K562 (cell line): ENCODE results near the gene ABCA13. TPM values are rescaled to one million over a fixed set of nuclear protein-coding genes. Genes with fewer than 3 reads are reported as not detected.

Experiments
- ATAC-seq: fragments of 200-7000 bp; cut with Tn5 transposase; 3 replicates; pipeline ENCODE4 v1.9.1; 2020; ENCODE audit warnings: moderate library complexity
- BruUV-seq: library from RNA; stranded (reverse); fragments of 400-500 nt; replicated peaks from 2 replicates; lab custom pipeline; 2021; lab: Mats Ljungman, UMichigan
- CTCF ChIA-PET: fragments of 300-600 bp; formaldehyde crosslinking; extraction: SDS; loops from one replicate; lab custom pipeline; 2021; ENCODE audit warnings: low intra/inter-chr PET ratio; lab: Yijun Ruan, JAX
- POLR2A ChIA-PET: fragments of 300-600, 350-650 bp; sonication (Branson Sonifier 250); formaldehyde crosslinking; extraction: SDS; loops from one replicate; lab custom pipeline; 2021; ENCODE audit warnings: antibody characterized with exemption, inconsistent platforms; lab: Yijun Ruan, JAX
- DNase-seq, 4 experiments: peaks; one replicate each; pipeline versions ENCODE4 v3.0.0 to v3.0.0-alpha.2; 2011 to 2018; ENCODE audit warnings: low spot score in 3 of 4, mixed read lengths in 3 of 4; ENCODE audit errors: extremely low read depth in 1 of 4
- FAIRE-seq: peaks from 2 replicates; lab custom pipeline; 2011; peaks lifted over from hg19 to GRCh38; lab: Jason Lieb, UNC
- H2AFZ ChIP-seq: 2 replicates; pipeline ENCODE4 v1.6.0; 2011; ENCODE audit warnings: low read depth, low read length, control low read depth, inconsistent platforms
- H3K27ac ChIP-seq: fragments of 200-600 bp; 3 replicates; pipeline ENCODE4 v1.8.0; 2011; ENCODE audit warnings: low read depth, mild to moderate bottlenecking, control low read depth, inconsistent platforms, low read length, moderate library complexity, mixed read lengths; ENCODE audit errors: extremely low read depth
- H3K27me3 ChIP-seq, 2 experiments: fragments of 300-600 bp in 1 of 2; 2 replicates in 1 of 2; 3 replicates in 1 of 2; pipeline versions ENCODE4 v1.6.0 to v1.8.0; 2011; ENCODE audit warnings: inconsistent platforms in 2 of 2, low read length in 2 of 2, mild to moderate bottlenecking in 1 of 2, mixed read lengths in 1 of 2, moderate library complexity in 1 of 2; ENCODE audit not compliant: control insufficient read depth in 2 of 2, insufficient read depth in 2 of 2
- H3K36me3 ChIP-seq: fragments of 300-600 bp; 3 replicates; pipeline ENCODE4 v1.8.0; 2011; ENCODE audit warnings: mild to moderate bottlenecking, low read length, inconsistent platforms; ENCODE audit not compliant: control insufficient read depth, insufficient read depth
- H3K4me1 ChIP-seq, 2 experiments: fragments of 200-600 bp in 1 of 2; replicated peaks in 1 of 2; 2 replicates in 1 of 2; 3 replicates in 1 of 2; pipeline versions ENCODE4 v1.5.1 to v1.8.0; 2011; ENCODE audit warnings: inconsistent platforms in 2 of 2, low read length in 2 of 2, mild to moderate bottlenecking in 1 of 2, mixed read lengths in 1 of 2, moderate library complexity in 1 of 2; ENCODE audit not compliant: control insufficient read depth in 2 of 2, insufficient read depth in 2 of 2
- H3K4me2 ChIP-seq: 2 replicates; pipeline ENCODE4 v1.6.1; 2011; ENCODE audit warnings: low read length, control low read depth, inconsistent platforms, mixed read lengths; ENCODE audit not compliant: insufficient read depth
- H3K4me3 ChIP-seq: fragments of 200-600 bp; sonication (generic), shearing (Covaris generic); 2 replicates; pipeline ENCODE4 v1.5.1; 2016; ENCODE audit warnings: control low read depth, inconsistent platforms
- H3K79me2 ChIP-seq: fragments of 200-600 bp; 3 replicates; pipeline ENCODE4 v1.8.0; 2011; ENCODE audit warnings: low read length, inconsistent platforms; ENCODE audit not compliant: control insufficient read depth, insufficient read depth
- H3K9ac ChIP-seq, 2 experiments: 2 replicates each; pipeline versions ENCODE4 v1.6.0 to v1.6.1; 2011; ENCODE audit warnings: low read depth in 2 of 2, low read length in 2 of 2, control low read depth in 1 of 2, inconsistent platforms in 1 of 2, mild to moderate bottlenecking in 1 of 2, mixed read lengths in 1 of 2; ENCODE audit not compliant: insufficient read depth in 1 of 2
- H3K9me1 ChIP-seq: one replicate; pipeline ENCODE4 v1.6.0; 2011; ENCODE audit warnings: inconsistent platforms, mild to moderate bottlenecking, low read length, moderate library complexity; ENCODE audit not compliant: control insufficient read depth, insufficient read depth
- H3K9me3 ChIP-seq: replicated peaks from 2 replicates; pipeline ENCODE4 v1.5.1; 2011; ENCODE audit warnings: low read depth, low read length, inconsistent platforms; ENCODE audit not compliant: control insufficient read depth, insufficient read depth
- H4K20me1 ChIP-seq: replicated peaks from 2 replicates; pipeline ENCODE4 v1.6.1; 2011; ENCODE audit warnings: low read length, inconsistent platforms, mixed read lengths; ENCODE audit not compliant: control insufficient read depth, insufficient read depth
- AFF1 ChIP-seq, 2 experiments: fragments of 450-650 bp; IDR thresholded peaks; 2 replicates each; pipeline ENCODE4 v1.6.1; 2018; ENCODE audit warnings: mild to moderate bottlenecking in 2 of 2, low read depth in 1 of 2; ENCODE audit not compliant: partially characterized antibody in 2 of 2
- ARHGAP35 ChIP-seq: fragments of 450-650 bp; IDR thresholded peaks from 2 replicates; pipeline ENCODE4 v1.6.1; 2018; ENCODE audit not compliant: partially characterized antibody
- ATF7 ChIP-seq: fragments of 450-650 bp; IDR thresholded peaks from 2 replicates; pipeline ENCODE4 v1.7.1; 2014; ENCODE audit warnings: mild to moderate bottlenecking, moderate library complexity
- ELK1 ChIP-seq: sonication (generic); formaldehyde crosslinking; IDR thresholded peaks from 2 replicates; pipeline ENCODE4 v1.8.1; 2022; ENCODE audit warnings: missing genetic modification reagents
- FOXA1 ChIP-seq: fragments of 450-650 bp; IDR thresholded peaks from 2 replicates; pipeline ENCODE4 v1.6.1; 2016; ENCODE audit warnings: mild to moderate bottlenecking, borderline replicate concordance
- FOXM1 ChIP-seq, 2 experiments: fragments of 450-650 bp in 1 of 2; sonication (generic) in 1 of 2; formaldehyde crosslinking in 1 of 2; IDR thresholded peaks; 2 replicates each; pipeline versions ENCODE4 v1.6.1 to v1.9.0; 2017 to 2022; ENCODE audit warnings: low read depth in 2 of 2, mild to moderate bottlenecking in 2 of 2, missing genetic modification reagents in 1 of 2, moderate library complexity in 1 of 2
- FOXO4 ChIP-seq: fragments of 450-650 bp; formaldehyde crosslinking; IDR thresholded peaks from 2 replicates; pipeline ENCODE4 v1.4.0; 2020; ENCODE audit warnings: mild to moderate bottlenecking, moderate library complexity
- MYC ChIP-seq, 2 experiments: fragments of 250-450 bp in 1 of 2; sonication (Bioruptor Pico) in 1 of 2; IDR thresholded peaks; 2 replicates each; pipeline versions ENCODE4 v1.5.1 to v1.6.1; 2012 to 2021; ENCODE audit warnings: low read depth in 2 of 2, borderline replicate concordance in 1 of 2, improper control_type of control experiment in 1 of 2, low read length in 1 of 2, mild to moderate bottlenecking in 1 of 2, moderate library complexity in 1 of 2
- POLR2G ChIP-seq: fragments of 200-400 bp; formaldehyde crosslinking; IDR thresholded peaks from 2 replicates; pipeline ENCODE4 v1.6.1; 2017; ENCODE audit warnings: low read depth, mild to moderate bottlenecking, antibody characterized with exemption, low read length, moderate library complexity
- RBM34 ChIP-seq: fragments of 200-400 bp; formaldehyde crosslinking; IDR thresholded peaks from 2 replicates; pipeline ENCODE4 v1.6.1; 2018; ENCODE audit warnings: low read length, borderline replicate concordance; ENCODE audit not compliant: insufficient read depth
- TGIF2 ChIP-seq: sonication (generic); formaldehyde crosslinking; IDR thresholded peaks from 2 replicates; pipeline ENCODE4 v1.8.1; 2022; ENCODE audit warnings: mild to moderate bottlenecking, missing genetic modification reagents, moderate library complexity
- ZNF274 ChIP-seq: IDR thresholded peaks from 2 replicates; pipeline ENCODE4 v1.6.1; 2011; ENCODE audit warnings: low read depth, mild to moderate bottlenecking, low read length, moderate library complexity, borderline replicate concordance
- ZNF277 ChIP-seq: fragments of 250-450 bp; sonication (Bioruptor Pico); IDR thresholded peaks from 2 replicates; pipeline ENCODE4 v1.8.0; 2022; ENCODE audit warnings: inconsistent platforms, mild to moderate bottlenecking, moderate library complexity, borderline replicate concordance
- WGBS: fragments of 100-300 bp; shearing (Covaris generic); methylation state at CpG from one replicate; pipeline ENCODE4 v1.1.6; 2016; ENCODE audit warnings: low coverage, mixed read lengths; ENCODE audit not compliant: insufficient coverage; ENCODE audit errors: missing lambda C conversion rate; 5-methylcytosine and 5-hydroxymethylcytosine counted together
- in situ Hi-C: fragments of 300-500 bp; cut with MboI; formaldehyde crosslinking; loops from 4 replicates; pipeline ENCODE4 v1.15.0; 2018; ENCODE audit warnings: inconsistent platforms, mixed read lengths
- intact Hi-C: fragments of 100-400 bp; cut with micrococcal nuclease; formaldehyde crosslinking; loops from 2 replicates; pipeline ENCODE4 v1.14.2; 2022
- polyA plus RNA-seq, 8 experiments: library from polyadenylated mRNA; depleted of rRNA in 4 of 8; stranded (reverse) in 5 of 8; unstranded in 3 of 8; fragments of >200 nt; fragmentation: Nextera tagmentation in 2 of 8; fragmentation: Illumina TruSeq in 1 of 8; extraction: Ambion mirVana in 2 of 8; extraction: Trizol in 1 of 8; gene quantifications; 2 replicates each; pipeline versions ENCODE4 v1.2.1 to v1.2.3, GENCODE V29; 2011 to 2014; ENCODE audit warnings: inconsistent platforms in 1 of 8, missing spikeins in 1 of 8
- total RNA-seq, 7 experiments: library from RNA; depleted of rRNA in 6 of 7; stranded (reverse); fragments of >200 nt in 6 of 7; fragmentation: Illumina TruSeq in 2 of 7; extraction: Trizol in 2 of 7; gene quantifications; 2 replicates each; pipeline versions ENCODE4 v1.2.1 to v1.2.3, GENCODE V29; 2011 to 2021; ENCODE audit warnings: low replicate concordance in 1 of 7

The ABCA13 gene
- total and polyA plus RNA-seq, 9 of the 15 experiments (the other 6 are each of a cell fraction or from before 2014, with no cell fraction given) = 0.14 to 1.5 (median 0.38) TPM

- CTCF ChIA-PET = no interaction called here
- no peaks in the 10 kb centered on the region for H3K9me3 ChIP-seq
- H3K27me3 ChIP-seq = no peaks in the 10 kb centered on the region
- no TSS peak for BruUV-seq
- H2AFZ ChIP-seq = no peak overlapping the region
- H3K4me2 ChIP-seq = no peak overlapping the region
- in situ Hi-C loops (no loop called here), intact Hi-C loops (no loop called here)
- TF ChIP-seq FOXO4 (no peak), POLR2G (no peak), FOXA1 (no peak), ATF7 (no peak), ZNF277 (no peak), AFF1 (IDR thresholded peaks at IDR 0.05; ENCODE audit: low read depth in 1 of 2, partially characterized antibody in 2 of 2) (no peak), FOXM1 (IDR thresholded peaks at IDR 0.05; ENCODE audit: low read depth) (no peak), FOXM1 (CRISPR knock-in tag; IDR thresholded peaks at IDR 0.05; ENCODE audit: low read depth) (no peak), RBM34 (no peak), MYC (IDR thresholded peaks at IDR 0.05; ENCODE audit: low read depth, low read length) (no peak), MYC (CRISPR knock-in tag; IDR thresholded peaks at IDR 0.05; ENCODE audit: borderline replicate concordance, low read depth) (no peak), ZNF274 (no peak), ARHGAP35 (no peak), TGIF2 (CRISPR knock-in tag) (no peak), ELK1 (no peak)
- TF ChIP-seq, all 486 proteins: peak for 0
- H3K36me3 ChIP-seq = no peaks in the 10 kb centered on the region
- WGBS = 33% methylated on average over 1 of the region's 1 CpG
- no peak overlapping the region for H3K9ac ChIP-seq
- H3K4me3 ChIP-seq = no peak overlapping the region
- ATAC-seq (no peak), DNase-seq (no peak), FAIRE-seq (no peak)
- H3K27ac ChIP-seq = no peak overlapping the region
- POLR2A ChIA-PET = no interaction called here
- no peaks in the 10 kb centered on the region for H3K9me1 ChIP-seq
- no peaks in the 10 kb centered on the region for H3K79me2 ChIP-seq
- no peaks in the 10 kb centered on the region for H3K4me1 ChIP-seq
- no peaks in the 10 kb centered on the region for H4K20me1 ChIP-seq
These were observed 250.1 kb downstream of the ABCA13 start for GRCh38 chr7:48421357-48421756.
